Measurements from ENCODE around the gene RASGRP1. TPM values are rescaled to one million over a fixed set of nuclear protein-coding genes. Genes with fewer than 3 reads are reported as not detected.
A peak's percentile ranks its signal among the peaks of the same experiment; 100 is the strongest.

The RASGRP1 gene
- total and polyA plus RNA-seq, 12 donors = 0.13 to 2.8 (median 0.49) TPM

DNA sequence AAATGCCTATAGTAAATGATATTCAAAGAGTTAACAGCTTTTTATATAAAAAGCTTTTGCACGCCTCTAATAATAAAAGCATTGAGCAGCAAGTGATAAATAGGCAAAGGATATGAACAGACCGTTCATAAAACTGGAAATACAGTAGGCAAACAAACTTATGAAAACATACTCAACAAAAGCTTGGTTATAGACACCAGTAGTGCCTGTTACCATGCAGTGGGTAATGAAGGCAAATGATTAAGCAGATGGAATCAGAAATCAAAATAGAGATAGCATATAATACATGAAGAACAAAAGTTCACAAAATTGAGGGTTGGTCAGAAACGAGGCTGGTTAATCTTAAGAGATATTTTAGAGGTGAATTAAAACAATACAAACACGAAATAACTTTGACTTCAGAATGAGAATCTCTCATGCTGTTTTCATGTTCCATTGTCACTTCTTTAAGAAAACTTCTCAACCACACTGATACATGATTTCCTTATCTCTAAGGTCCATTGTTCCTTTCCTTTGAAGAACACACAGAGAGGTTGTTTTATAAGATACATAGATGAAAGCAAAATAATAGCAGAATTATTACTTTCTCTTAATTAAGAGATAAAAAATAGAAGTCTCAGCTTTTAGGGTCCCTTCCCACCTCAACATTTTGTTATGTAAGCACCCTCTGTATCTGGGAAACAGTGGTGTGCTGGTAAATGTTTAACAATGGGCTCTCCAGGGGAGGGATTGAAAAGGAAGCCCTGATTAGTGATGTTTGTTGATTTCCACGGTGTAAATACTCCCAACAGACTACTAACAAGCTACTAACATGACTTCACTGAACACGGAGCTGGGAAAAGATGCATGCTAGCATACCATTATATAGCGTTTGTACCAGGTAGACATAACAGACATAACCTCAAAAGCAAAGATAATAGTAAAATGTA is 12.6 kb downstream of the RASGRP1 start:
- TF ChIP-seq POLR2A (IDR thresholded peaks at IDR 0.05) = no peak
- TF ChIP-seq, protein P1, sequence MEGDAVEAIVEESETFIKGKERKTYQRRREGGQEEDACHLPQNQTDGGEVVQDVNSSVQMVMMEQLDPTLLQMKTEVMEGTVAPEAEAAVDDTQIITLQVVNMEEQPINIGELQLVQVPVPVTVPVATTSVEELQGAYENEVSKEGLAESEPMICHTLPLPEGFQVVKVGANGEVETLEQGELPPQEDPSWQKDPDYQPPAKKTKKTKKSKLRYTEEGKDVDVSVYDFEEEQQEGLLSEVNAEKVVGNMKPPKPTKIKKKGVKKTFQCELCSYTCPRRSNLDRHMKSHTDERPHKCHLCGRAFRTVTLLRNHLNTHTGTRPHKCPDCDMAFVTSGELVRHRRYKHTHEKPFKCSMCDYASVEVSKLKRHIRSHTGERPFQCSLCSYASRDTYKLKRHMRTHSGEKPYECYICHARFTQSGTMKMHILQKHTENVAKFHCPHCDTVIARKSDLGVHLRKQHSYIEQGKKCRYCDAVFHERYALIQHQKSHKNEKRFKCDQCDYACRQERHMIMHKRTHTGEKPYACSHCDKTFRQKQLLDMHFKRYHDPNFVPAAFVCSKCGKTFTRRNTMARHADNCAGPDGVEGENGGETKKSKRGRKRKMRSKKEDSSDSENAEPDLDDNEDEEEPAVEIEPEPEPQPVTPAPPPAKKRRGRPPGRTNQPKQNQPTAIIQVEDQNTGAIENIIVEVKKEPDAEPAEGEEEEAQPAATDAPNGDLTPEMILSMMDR (IDR thresholded peaks at IDR 0.05) = no peak
- Histone ChIP-seq H3K36me3 (replicated peaks in 1 of 2) (no peaks in the 10 kb centered on the region), H3K9me3 (replicated peaks in 1 of 3) (no peaks in the 10 kb centered on the region), H3K27ac (no peak overlapping the region), H3K27me3 (no peaks in the 10 kb centered on the region), H3K4me3 (no peak overlapping the region), H3K4me1 (replicated peaks in 1 of 2) (peaks cover 0 to 8% of the 10 kb centered on the region in 2 donors)
- WGBS, 4 donors = 52 to 66% (median 62%) methylated on average over 7 of the region's 7 CpGs
- intact Hi-C loops (cut with DNase I) = no loop called here
- DNase-seq = no peak

DNA sequence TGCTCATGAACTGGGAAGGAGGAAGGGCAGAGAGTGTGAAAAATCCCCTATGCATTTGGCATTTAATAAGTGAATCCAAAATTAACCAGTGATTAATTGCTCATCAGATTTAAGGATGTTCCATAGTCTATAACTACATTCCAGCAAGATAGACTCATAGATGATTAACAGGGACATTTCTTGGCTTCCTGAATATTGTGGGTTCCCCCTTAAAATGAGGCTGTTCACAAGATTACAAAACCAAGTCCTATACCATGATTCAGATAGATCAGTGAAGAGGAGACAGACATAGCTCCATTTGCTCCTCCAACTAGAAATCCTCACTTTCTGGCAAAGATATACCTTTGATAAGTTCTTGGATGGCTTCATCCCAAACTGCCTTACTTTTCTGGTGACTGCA is 15.4 kb downstream of the RASGRP1 start:
- Histone ChIP-seq H3K27me3 (no peaks in the 10 kb centered on the region), H3K9me3 (replicated peaks in 1 of 3) (no peaks in the 10 kb centered on the region), H3K4me1 (replicated peaks in 1 of 2) (no peaks in the 10 kb centered on the region), H3K4me3 (no peak overlapping the region), H3K27ac (no peak overlapping the region), H3K36me3 (replicated peaks in 1 of 2) (no peaks in the 10 kb centered on the region)
- TF ChIP-seq, protein P1 (IDR thresholded peaks at IDR 0.05) = no peak
- no peak for TF ChIP-seq POLR2A (IDR thresholded peaks at IDR 0.05)
- DNase-seq = no peak
- intact Hi-C loops (cut with DNase I) = no loop called here

DNA sequence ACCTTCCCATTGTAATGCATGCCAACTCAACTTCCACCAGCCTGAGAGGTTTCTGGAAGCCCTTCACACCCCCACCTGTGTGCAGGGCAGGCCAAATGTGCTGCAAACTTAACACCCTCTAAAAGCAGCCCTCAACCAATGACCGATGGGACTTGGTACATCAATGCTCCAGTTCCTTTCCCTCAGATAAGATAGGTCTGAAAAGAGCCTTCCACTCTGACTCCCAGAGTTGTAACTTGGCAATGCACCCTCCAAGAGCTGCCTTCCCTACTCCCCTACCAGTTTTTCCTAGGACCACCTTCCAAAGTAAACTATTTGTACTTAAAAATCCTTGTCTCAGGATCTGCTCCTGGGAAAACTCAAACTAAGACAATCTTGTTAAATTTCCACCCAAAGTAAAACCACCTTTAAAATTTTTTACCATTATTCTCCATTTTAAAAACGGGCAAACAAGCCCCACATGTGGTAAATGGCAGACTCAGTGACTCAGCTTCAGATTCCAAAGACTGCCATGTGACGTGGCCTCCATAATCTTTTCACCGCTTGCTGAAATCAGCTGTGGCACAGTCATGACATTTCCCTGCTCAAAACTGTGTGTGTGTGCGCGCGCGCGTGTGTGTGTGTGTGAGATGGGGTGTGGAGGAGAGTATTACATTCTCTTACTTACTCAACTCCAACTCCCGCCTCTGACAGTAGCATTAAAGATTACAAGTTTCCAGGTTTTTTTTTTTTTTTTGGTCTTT is 17.2 kb downstream of the RASGRP1 start:
- H3K4me1 ChIP-seq (replicated peaks in 1 of 2) = no peaks in the 10 kb centered on the region
- H3K36me3 ChIP-seq (replicated peaks in 1 of 2) = no peaks in the 10 kb centered on the region
- intact Hi-C loops (cut with DNase I) = no loop called here
- TF ChIP-seq POLR2A (IDR thresholded peaks at IDR 0.05) = no peak
- TF ChIP-seq, protein P1 (IDR thresholded peaks at IDR 0.05) = no peak
- DNase-seq = no peak
- no peaks in the 10 kb centered on the region for H3K27me3 ChIP-seq
- no peaks in the 10 kb centered on the region for H3K9me3 ChIP-seq (replicated peaks in 1 of 3)
- H3K27ac ChIP-seq = no peak overlapping the region
- no peak overlapping the region for H3K4me3 ChIP-seq
- 89 to 93% (median 91%) methylated on average over 10 of the region's 10 CpGs for WGBS, 4 donors

DNA sequence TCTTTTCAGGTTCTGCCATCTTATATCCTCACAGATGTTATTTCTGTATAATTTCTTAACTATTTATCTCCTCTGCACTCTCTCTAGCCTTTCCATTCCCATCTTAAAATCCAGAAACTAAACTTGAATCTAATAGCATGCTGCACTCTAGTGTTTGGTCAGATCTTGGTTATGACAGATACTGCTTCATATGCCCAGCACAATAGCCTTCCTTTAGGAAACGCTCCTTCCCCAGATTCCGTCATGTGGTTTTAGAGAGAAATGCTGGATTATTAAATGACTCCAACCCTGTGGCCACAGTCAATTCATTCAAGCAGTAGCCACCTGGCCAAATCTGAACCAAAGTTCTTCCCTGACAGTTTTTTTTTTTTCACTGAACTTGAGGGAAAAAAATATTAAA is 19.4 kb downstream of the RASGRP1 start:
- DNase-seq = no peak
- TF ChIP-seq, protein P1 (IDR thresholded peaks at IDR 0.05) = peak in 1 of 6 experiments; percentile 19
- TF ChIP-seq POLR2A (IDR thresholded peaks at IDR 0.05) = no peak
- Histone ChIP-seq H3K27me3 (no peaks in the 10 kb centered on the region), H3K27ac (no peak overlapping the region), H3K36me3 (replicated peaks in 1 of 2) (no peaks in the 10 kb centered on the region), H3K4me1 (replicated peaks in 1 of 2) (no peaks in the 10 kb centered on the region), H3K4me3 (no peak overlapping the region), H3K9me3 (replicated peaks in 1 of 3) (no peaks in the 10 kb centered on the region)
- intact Hi-C loops (cut with DNase I) = no loop called here
- WGBS, 4 donors = 68 to 78% (median 75%) methylated on average over 2 of the region's 2 CpGs
